K562 (cell line): ENCODE data around the gene SAFB. TPM values are rescaled to one million over a fixed set of nuclear protein-coding genes. Genes with fewer than 3 reads are reported as not detected.
A peak's percentile ranks its signal among the peaks of the same experiment; 100 is the strongest.

ENCODE experiments used
- CREB5 ChIP-seq: fragments of 250-450 bp; sonication (Bioruptor Pico); IDR thresholded peaks from 2 replicates; pipeline ENCODE4 v1.5.0; 2020; ENCODE audit warnings: mild to moderate bottlenecking
- GABPB2 ChIP-seq: fragments of 250-450 bp; sonication (Bioruptor Pico); conservative IDR thresholded peaks from 2 replicates; pipeline ENCODE4 v1.5.1; 2021; ENCODE audit warnings: mild to moderate bottlenecking
- GATA2 ChIP-seq: sonication (generic); formaldehyde crosslinking; IDR thresholded peaks from 2 replicates; pipeline ENCODE4 v1.4.0; 2020; ENCODE audit warnings: mild to moderate bottlenecking, missing genetic modification reagents
- IRF2 ChIP-seq: sonication (generic); formaldehyde crosslinking; IDR thresholded peaks from 2 replicates; pipeline ENCODE4 v1.8.1; 2022; ENCODE audit warnings: mild to moderate bottlenecking, missing genetic modification reagents
- PHF8 ChIP-seq: fragments of 200-600 bp; sonication (generic); IDR thresholded peaks from 2 replicates; pipeline ENCODE4 v1.6.1; 2012; ENCODE audit warnings: mixed run types, mild to moderate bottlenecking, inconsistent platforms, low read length, moderate library complexity, borderline replicate concordance
- POLR2AphosphoS2 ChIP-seq: IDR thresholded peaks from 2 replicates; pipeline ENCODE4 v1.6.1; 2012; ENCODE audit warnings: low read length, improper control_type of control experiment
- SMARCA5 ChIP-seq: fragments of 450-650 bp; IDR thresholded peaks from 2 replicates; pipeline ENCODE4 v1.6.1; 2016
- SNAPC5 ChIP-seq: fragments of 250-450 bp; sonication (Bioruptor Pico); IDR thresholded peaks from 2 replicates; pipeline ENCODE4 v1.8.0; 2021; ENCODE audit warnings: moderate library complexity, mild to moderate bottlenecking, inconsistent platforms
- SNIP1 ChIP-seq: fragments of 450-650 bp; IDR thresholded peaks from 2 replicates; pipeline ENCODE4 v1.7.1; 2017; ENCODE audit warnings: low read depth, mild to moderate bottlenecking
- STAG1 ChIP-seq: sonication (generic); formaldehyde crosslinking; IDR thresholded peaks from 2 replicates; pipeline ENCODE4 v1.5.0; 2020; ENCODE audit warnings: missing genetic modification reagents, borderline replicate concordance
- TRIM25 ChIP-seq: fragments of 450-650 bp; IDR thresholded peaks from 2 replicates; pipeline ENCODE4 v1.7.0; 2016; ENCODE audit warnings: borderline replicate concordance
- XRCC3 ChIP-seq: fragments of 450-650 bp; IDR thresholded peaks from 2 replicates; pipeline ENCODE4 v1.6.1; 2017; ENCODE audit warnings: mild to moderate bottlenecking, moderate library complexity
- YBX1 ChIP-seq: fragments of 450-650 bp; IDR thresholded peaks from 2 replicates; pipeline ENCODE4 v1.7.1; 2016; ENCODE audit warnings: mild to moderate bottlenecking
- ZBED1 ChIP-seq: IDR thresholded peaks from 2 replicates; pipeline ENCODE4 v1.6.1; 2014
- ZBTB12 ChIP-seq: fragments of 250-450 bp; sonication (Bioruptor Pico); IDR thresholded peaks from 2 replicates; pipeline ENCODE4 v1.4.0; 2020
- ZBTB9 ChIP-seq: fragments of 450-650 bp; formaldehyde crosslinking; IDR thresholded peaks from 2 replicates; pipeline ENCODE4 v1.4.0; 2020; ENCODE audit warnings: mild to moderate bottlenecking, moderate library complexity
- ZC3H4 ChIP-seq: sonication (generic); formaldehyde crosslinking; IDR thresholded peaks from 2 replicates; pipeline ENCODE4 v1.9.0; 2021; ENCODE audit warnings: missing genetic modification reagents, borderline replicate concordance
- ZNF277 ChIP-seq: fragments of 250-450 bp; sonication (Bioruptor Pico); IDR thresholded peaks from 2 replicates; pipeline ENCODE4 v1.8.0; 2022; ENCODE audit warnings: inconsistent platforms, mild to moderate bottlenecking, moderate library complexity, borderline replicate concordance
- polyA plus RNA-seq, 8 experiments: library from polyadenylated mRNA; depleted of rRNA in 4 of 8; stranded (reverse) in 5 of 8; unstranded in 3 of 8; fragments of >200 nt; fragmentation: Nextera tagmentation in 2 of 8; fragmentation: Illumina TruSeq in 1 of 8; extraction: Ambion mirVana in 2 of 8; extraction: Trizol in 1 of 8; gene quantifications; 2 replicates each; pipeline versions ENCODE4 v1.2.1 to v1.2.3, GENCODE V29; 2011 to 2014; ENCODE audit warnings: inconsistent platforms in 1 of 8, missing spikeins in 1 of 8
- total RNA-seq, 7 experiments: library from RNA; depleted of rRNA in 6 of 7; stranded (reverse); fragments of >200 nt in 6 of 7; fragmentation: Illumina TruSeq in 2 of 7; extraction: Trizol in 2 of 7; gene quantifications; 2 replicates each; pipeline versions ENCODE4 v1.2.1 to v1.2.3, GENCODE V29; 2011 to 2021; ENCODE audit warnings: low replicate concordance in 1 of 7

SAFB gene
- total and polyA plus RNA-seq, 9 of the 15 experiments (the other 6 are each of a cell fraction or from before 2014, with no cell fraction given), result 1.1 to 151 (median 83.1) TPM

GRCh38 chr19:5693195-5694166 lies 70.6 kb downstream of the SAFB start (continued):
- no peak; the same call in 1 of the 2 replicates for TF ChIP-seq ZBED1
- no peak for TF ChIP-seq SNIP1
- TF ChIP-seq CREB5, result no peak
- no peak for TF ChIP-seq GABPB2
- TF ChIP-seq SNAPC5 (CRISPR knock-in tag), result no peak
- TF ChIP-seq STAG1 (CRISPR knock-in tag), result no peak
- TF ChIP-seq SMARCA5, result no peak
- no peak for TF ChIP-seq ZBTB12 (CRISPR knock-in tag)
- no peak for TF ChIP-seq YBX1
- TF ChIP-seq XRCC3, result no peak
- no peak for TF ChIP-seq PHF8
- TF ChIP-seq IRF2 (CRISPR knock-in tag), result no peak
- TF ChIP-seq GATA2, result no peak
- no peak for TF ChIP-seq TRIM25
- TF ChIP-seq ZNF277 (CRISPR knock-in tag), result no peak
- no peak for TF ChIP-seq ZBTB9 (CRISPR knock-in tag)
- peak; percentile 91 for TF ChIP-seq POLR2AphosphoS2
- TF ChIP-seq ZC3H4 (CRISPR knock-in tag), result 0 out of 2 replicates have a peak, but pooled peaks have one; percentile 34
